ENCODE results near the gene PKIG. TPM values are rescaled to one million over a fixed set of nuclear protein-coding genes. Genes with fewer than 3 reads are reported as not detected.

PKIG gene
- total RNA-seq: 57.2 and 57.4 TPM in 2 replicates

DNA sequence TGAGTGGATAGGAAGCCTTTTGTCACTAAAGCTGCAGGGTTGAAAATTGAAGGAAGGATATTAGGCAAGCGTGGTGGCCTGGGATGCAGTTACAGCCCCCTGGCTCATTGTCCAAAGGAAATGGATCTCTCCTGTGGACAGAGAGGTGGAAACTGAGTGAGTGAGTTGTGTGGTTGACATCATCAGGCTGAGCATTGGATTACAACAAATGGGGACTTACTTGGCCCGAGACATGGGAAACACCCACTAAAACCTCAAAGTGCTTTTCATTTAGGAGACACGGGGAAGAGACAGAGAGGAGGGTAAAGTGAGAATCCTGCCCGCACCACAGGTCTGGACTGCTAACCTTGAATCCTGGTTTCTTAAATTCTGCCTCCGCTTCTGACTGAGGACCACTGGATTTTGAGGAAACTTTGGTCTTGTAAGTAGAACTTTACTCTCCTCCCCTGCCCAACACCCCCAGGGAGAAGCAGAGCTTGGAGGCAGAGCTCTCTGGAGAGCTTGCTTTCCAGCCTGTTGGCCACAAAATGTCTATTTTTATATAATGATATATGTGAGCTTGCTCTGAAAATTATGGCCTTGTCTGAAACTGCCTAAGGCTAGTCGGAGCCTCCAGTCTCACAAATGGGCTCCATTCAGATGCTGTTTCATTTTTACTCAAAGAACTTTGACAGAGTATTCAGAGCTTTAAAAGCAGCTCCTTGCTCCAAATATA lies at the start of gene PKIG:
TSS of gene PKIG (plus strand) at position 269 of the 715 bp plus-strand sequence. CDS start 31,978 bp downstream, outside the sequence.

DNA sequence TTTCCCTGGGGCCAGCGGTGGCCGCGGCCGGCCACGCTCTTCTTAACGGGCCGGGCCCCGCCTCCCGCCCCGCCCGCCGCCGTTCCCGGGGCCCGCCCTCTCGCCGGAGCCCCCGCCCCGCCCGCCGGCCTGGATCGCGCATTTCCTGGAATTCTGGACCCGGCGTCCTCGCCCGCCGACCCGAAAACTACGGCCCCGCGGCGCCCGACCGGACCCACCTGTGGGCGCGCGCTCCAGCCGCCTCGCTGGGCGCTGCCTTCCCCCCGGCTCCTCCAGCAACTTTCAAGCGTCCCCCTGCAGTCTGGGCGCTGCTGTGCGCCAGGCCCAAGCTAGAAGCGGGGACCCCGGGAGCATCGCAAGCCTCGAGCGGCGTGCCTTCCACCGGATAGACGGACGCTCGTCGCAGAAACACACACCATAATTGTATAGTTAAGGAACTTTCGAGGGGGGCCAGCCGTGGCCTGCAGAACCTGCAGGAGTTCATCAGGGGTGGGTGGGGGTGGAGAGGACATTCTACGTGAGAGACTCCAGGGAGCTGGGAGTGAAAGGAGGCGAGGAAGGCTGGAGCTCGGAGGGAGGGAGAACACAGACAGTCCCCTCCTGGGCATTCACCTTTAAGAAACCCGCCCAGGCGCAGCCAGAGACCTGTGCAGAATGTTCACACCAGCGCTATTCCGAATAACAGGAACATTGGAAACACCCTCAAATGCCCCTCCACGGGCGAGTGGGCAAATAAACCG lies 69.5 kb downstream of the PKIG start, which contains the start of gene ADA:
TSS of gene ADA (minus strand) at position 16 of the 740 bp plus-strand sequence. CDS start 92 bp downstream, outside the sequence.

Other genes with a start within 250 kb of the PKIG start
- gene R3HDML, start 245.5 kb upstream of the PKIG start, total RNA-seq: not detected in 2 replicates
- gene HNF4A, start 226.9 kb upstream of the PKIG start, total RNA-seq: not detected in 2 replicates
- gene TTPAL, start 106.7 kb upstream of the PKIG start, total RNA-seq: 9.2 and 20.9 TPM in 2 replicates
- 72.8 and 86.6 TPM in 2 replicates for gene SERINC3, start 60.5 kb upstream of the PKIG start, total RNA-seq
- 20.5 and 27.5 TPM in 2 replicates for gene ADA, start 69.1 kb downstream of the PKIG start, total RNA-seq
- 2.1 and 16.2 TPM in 2 replicates for gene CCN5, start 132.8 kb downstream of the PKIG start, total RNA-seq
- gene KCNK15, start 163.3 kb downstream of the PKIG start, total RNA-seq: 1.5 and 2.0 TPM in 2 replicates
- 0.12 and 0.34 TPM in 2 replicates for gene RIMS4, start 228.0 kb downstream of the PKIG start, total RNA-seq

Measured in pericardium fibroblast (primary cell).